Esophagus muscularis mucosa (tissue), 4 donors: Measurements from ENCODE around the gene EIF5B. TPM values are rescaled to one million over a fixed set of nuclear protein-coding genes. Genes with fewer than 3 reads are reported as not detected.
"Not testable (repeated sequence)": the region's sequence is repeated elsewhere in the genome, so short reads cannot be mapped to it uniquely, and the experiment has no call there.

Source experiments
- DNase-seq: peaks from one replicate; pipeline ENCODE4 v3.0.0-alpha.2; 2017; ENCODE audit errors: extremely low spot score
- H3K27ac ChIP-seq, 4 donors: fragments of 200-600 bp; sonication (generic); replicated peaks in 1 of 4; 1 replicate in 3 of 4; 2 replicates in 1 of 4; pipeline ENCODE4 v1.5.1; 2016 to 2019; ENCODE audit warnings: mild to moderate bottlenecking in 1 of 4
- H3K27me3 ChIP-seq, 4 donors: fragments of 200-600 bp; sonication (generic); one replicate each; pipeline versions ENCODE4 v1.5.1 to v1.6.0; 2016 to 2019
- H3K36me3 ChIP-seq, 4 donors: fragments of 200-600 bp; sonication (generic); one replicate each; pipeline ENCODE4 v1.5.1; 2016 to 2019
- H3K4me1 ChIP-seq, 4 donors: fragments of 200-600 bp; sonication (generic); one replicate each; pipeline ENCODE4 v1.5.1; 2016 to 2019
- H3K4me3 ChIP-seq, 4 donors: fragments of 200-600 bp; sonication (generic); 1 replicate in 2 of 4; 2 replicates in 2 of 4; pipeline ENCODE4 v1.5.1; 2016 to 2019; ENCODE audit warnings: mild to moderate bottlenecking in 4 of 4, moderate library complexity in 1 of 4
- H3K9me3 ChIP-seq, 4 donors: fragments of 200-600 bp; sonication (generic); 1 replicate in 3 of 4; 2 replicates in 1 of 4; pipeline ENCODE4 v1.5.1; 2016 to 2019
- CTCF ChIP-seq, 3 experiments: fragments of 200-600 bp in 2 of 3; fragments of 450-650 bp in 1 of 3; sonication (generic) in 2 of 3; IDR thresholded peaks; one replicate each; pipeline ENCODE4 v1.5.1; 2017 to 2019; ENCODE audit warnings: antibody characterized with exemption in 3 of 3, mild to moderate bottlenecking in 2 of 3, moderate library complexity in 1 of 3
- EP300 ChIP-seq: sonication (generic); formaldehyde crosslinking; IDR thresholded peaks from one replicate; pipeline ENCODE4 v1.6.1; 2017; ENCODE audit warnings: antibody characterized with exemption
- POLR2A ChIP-seq: fragments of 450-650 bp; IDR thresholded peaks from one replicate; pipeline ENCODE4 v1.6.1; 2017; ENCODE audit warnings: antibody characterized with exemption, moderate library complexity, mild to moderate bottlenecking, low read depth
- POLR2AphosphoS5 ChIP-seq, 2 donors: sonication (generic); formaldehyde crosslinking; IDR thresholded peaks; one replicate each; pipeline ENCODE4 v1.6.1; 2017; ENCODE audit warnings: antibody characterized with exemption in 2 of 2
- WGBS: methylation state at CpG from one replicate; pipeline ENCODE4 v1.1.5; 2018; 5-methylcytosine and 5-hydroxymethylcytosine counted together
- intact Hi-C: fragments of 100-400 bp; cut with DNase I; formaldehyde crosslinking; loops from one replicate; pipeline ENCODE4 v1.15.1; 2023
- total RNA-seq, 4 donors: library from RNA; depleted of rRNA; stranded (reverse); fragments of >200 nt; gene quantifications; one replicate each; pipeline versions ENCODE4 v1.1.0 to v1.2.1, GENCODE V29; 2016

The EIF5B gene
- total RNA-seq, 4 donors from 2014 or later: 39.6 to 60.2 (median 47.4) TPM

GRCh38 chr2:99340669-99341236 is 3.6 kb downstream of the EIF5B start:
- H3K27me3 ChIP-seq: no peaks in the 10 kb centered on the region
- H3K4me1 ChIP-seq: peaks cover 22 to 37% (median 33%) of the 10 kb centered on the region in 4 donors
- H3K9me3 ChIP-seq: no peaks in the 10 kb centered on the region
- no peak overlapping the region for H3K4me3 ChIP-seq
- intact Hi-C loops: no loop called here
- DNase-seq: no peak
- TF ChIP-seq EP300: no peak
- TF ChIP-seq CTCF (IDR thresholded peaks at IDR 0.05): no peak
- TF ChIP-seq POLR2AphosphoS5 (IDR thresholded peaks at IDR 0.05): no peak
- no peak for TF ChIP-seq POLR2A
- H3K36me3 ChIP-seq: no peaks in the 10 kb centered on the region
- H3K27ac ChIP-seq: no peak overlapping the region
- WGBS: 88% methylated on average over 8 of the region's 8 CpGs

- intact Hi-C loops: no loop called here
- 91% methylated on average over 2 of the region's 2 CpGs for WGBS
- H3K27ac ChIP-seq: no peak overlapping the region
- peaks cover 22 to 37% (median 34%) of the 10 kb centered on the region in 4 donors for H3K4me1 ChIP-seq
- H3K27me3 ChIP-seq: no peaks in the 10 kb centered on the region
- no peaks in the 10 kb centered on the region for H3K36me3 ChIP-seq
- no peak for DNase-seq
- TF ChIP-seq POLR2AphosphoS5 (IDR thresholded peaks at IDR 0.05): no peak
- TF ChIP-seq CTCF (IDR thresholded peaks at IDR 0.05): no peak
- TF ChIP-seq POLR2A: no peak
- no peak for TF ChIP-seq EP300
- no peaks in the 10 kb centered on the region for H3K9me3 ChIP-seq
- no peak overlapping the region for H3K4me3 ChIP-seq
These were observed 5.3 kb downstream of the EIF5B start for GRCh38 chr2:99342536-99342935.

- H3K4me3 ChIP-seq, H3K9me3 ChIP-seq: not testable (repeated sequence)
- WGBS: 97% methylated on average over 7 of the region's 7 CpGs
These were observed 8.3 kb downstream of the EIF5B start for GRCh38 chr2:99345446-99345845.

GRCh38 chr2:99346218-99346617 is 9.0 kb downstream of the EIF5B start:
- Histone ChIP-seq H3K27ac (no peak overlapping the region), H3K9me3 (no peaks in the 10 kb centered on the region), H3K36me3 (no peaks in the 10 kb centered on the region), H3K4me3 (no peak overlapping the region), H3K4me1 (peaks cover 0 to 15% (median 4%) of the 10 kb centered on the region in 4 donors), H3K27me3 (no peaks in the 10 kb centered on the region)
- DNase-seq: no peak
- no peak for TF ChIP-seq EP300
- no peak for TF ChIP-seq POLR2A
- TF ChIP-seq CTCF (IDR thresholded peaks at IDR 0.05): no peak
- no peak for TF ChIP-seq POLR2AphosphoS5 (IDR thresholded peaks at IDR 0.05)
- intact Hi-C loops: no loop called here

More at GRCh38 chr2:99345446-99345845, 8.3 kb downstream of the EIF5B start:
- intact Hi-C loops, DNase-seq, H3K27ac ChIP-seq, H3K27me3 ChIP-seq, H3K36me3 ChIP-seq: not testable (repeated sequence)
- H3K4me1 ChIP-seq: peaks cover 3 to 22% (median 11%) of the 10 kb centered on the region in 4 donors

- Histone ChIP-seq H3K9me3 (no peaks in the 10 kb centered on the region), H3K4me3 (no peak overlapping the region), H3K27ac (no peak overlapping the region), H3K36me3 (no peaks in the 10 kb centered on the region), H3K27me3 (no peaks in the 10 kb centered on the region), H3K4me1 (peaks cover 0 to 13% (median 4%) of the 10 kb centered on the region in 4 donors)
- intact Hi-C loops: no loop called here
- TF ChIP-seq EP300: no peak
- TF ChIP-seq POLR2AphosphoS5 (IDR thresholded peaks at IDR 0.05): no peak
- no peak for TF ChIP-seq CTCF (IDR thresholded peaks at IDR 0.05)
- no peak for TF ChIP-seq POLR2A
- DNase-seq: no peak
- 92% methylated on average over 3 of the region's 3 CpGs for WGBS
These were observed 11.0 kb downstream of the EIF5B start for GRCh38 chr2:99348173-99348572.
